Measurements from ENCODE around the gene PCID2.

Gene PCID2

DNA sequence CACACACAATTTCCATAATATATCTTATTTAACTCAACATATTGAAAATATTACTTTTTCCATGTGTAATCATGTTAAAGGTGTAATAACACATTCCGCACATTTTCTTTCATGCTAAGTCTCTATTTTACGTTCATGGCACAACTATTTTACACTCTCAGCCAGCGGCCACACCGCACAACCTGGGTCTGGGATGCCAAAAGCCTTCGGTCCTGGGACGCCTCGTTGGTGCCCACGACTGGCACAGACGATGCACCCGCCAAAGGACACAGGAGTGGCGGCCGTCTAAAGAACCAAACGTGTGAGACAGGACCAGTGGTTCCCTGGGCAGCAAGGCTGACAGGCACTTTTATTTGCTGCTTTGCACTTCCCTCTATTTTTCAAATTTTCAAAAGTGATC, 60.1 kb downstream of the PCID2 start:
- DNase-seq = no peak

- no peak for DNase-seq
These were observed 61.3 kb downstream of the PCID2 start for GRCh38 chr13:113147206-113147605.

GRCh38 chr13:113146750-113147149, 61.7 kb downstream of the PCID2 start:
- no peak for DNase-seq

GRCh38 chr13:113145911-113146598, 62.4 kb downstream of the PCID2 start:
- no peak for DNase-seq

GRCh38 chr13:113145496-113145895, 63.0 kb downstream of the PCID2 start:
- no peak for DNase-seq

DNA sequence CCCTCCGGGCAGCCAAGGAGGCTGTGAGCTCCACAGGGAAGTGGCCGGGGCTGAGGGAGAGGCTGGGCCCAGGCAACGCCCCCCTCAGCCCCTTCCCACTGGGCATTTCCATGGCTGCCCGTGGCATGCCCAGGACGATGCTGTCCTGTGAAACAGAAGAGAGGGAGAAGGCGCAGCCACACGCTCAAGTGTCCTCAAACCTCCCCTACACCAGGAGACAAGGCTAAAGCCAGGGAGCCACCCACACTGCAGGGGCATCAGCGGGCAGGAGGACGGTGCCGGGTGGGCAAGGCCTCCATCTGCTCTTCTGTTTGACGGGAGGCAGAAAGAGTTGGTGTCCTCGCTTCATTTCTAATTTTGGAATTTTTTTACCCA, 64.2 kb downstream of the PCID2 start:
- DNase-seq = no peak

DNA sequence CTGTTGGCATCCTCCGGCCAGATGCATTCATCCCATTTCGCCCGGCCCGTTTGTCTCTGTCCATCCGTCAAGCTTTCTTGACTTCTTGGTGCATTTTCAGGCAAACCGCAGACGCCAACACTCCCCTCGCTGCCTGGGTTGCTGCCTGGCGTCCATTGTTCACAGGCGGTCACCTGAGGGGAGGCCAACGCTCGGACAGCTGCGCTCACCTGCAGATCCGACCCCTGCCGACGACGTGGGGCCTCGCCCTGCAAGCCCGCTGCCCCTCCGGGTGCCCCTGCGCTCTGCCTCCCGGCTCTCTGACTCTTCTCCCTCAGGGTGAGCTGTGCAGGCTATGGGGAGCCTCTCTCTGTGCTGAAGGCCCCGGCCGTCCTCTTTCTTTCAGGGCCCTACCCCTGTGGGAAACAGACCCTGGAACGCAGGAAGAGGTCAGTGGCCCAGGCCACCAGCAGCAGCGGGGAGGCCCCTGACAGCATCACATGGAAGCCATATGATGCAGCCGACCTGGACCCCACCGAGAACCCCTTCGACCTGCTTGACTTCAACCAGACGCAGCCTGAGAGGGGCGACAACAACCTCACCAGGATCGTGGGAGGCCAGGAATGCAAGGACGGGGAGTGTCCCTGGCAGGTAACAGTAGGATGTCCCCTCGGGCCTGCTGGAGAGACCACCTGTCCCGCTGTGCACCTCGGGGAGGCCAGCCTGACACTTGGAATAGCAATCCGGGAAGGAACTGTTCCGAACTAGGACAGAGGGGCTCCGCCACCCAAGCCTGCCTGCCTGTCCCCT, 64.8 kb downstream of the PCID2 start:
- DNase-seq = no peak

GRCh38 chr13:113142876-113143275, 65.6 kb downstream of the PCID2 start:
- no peak for DNase-seq

DNA sequence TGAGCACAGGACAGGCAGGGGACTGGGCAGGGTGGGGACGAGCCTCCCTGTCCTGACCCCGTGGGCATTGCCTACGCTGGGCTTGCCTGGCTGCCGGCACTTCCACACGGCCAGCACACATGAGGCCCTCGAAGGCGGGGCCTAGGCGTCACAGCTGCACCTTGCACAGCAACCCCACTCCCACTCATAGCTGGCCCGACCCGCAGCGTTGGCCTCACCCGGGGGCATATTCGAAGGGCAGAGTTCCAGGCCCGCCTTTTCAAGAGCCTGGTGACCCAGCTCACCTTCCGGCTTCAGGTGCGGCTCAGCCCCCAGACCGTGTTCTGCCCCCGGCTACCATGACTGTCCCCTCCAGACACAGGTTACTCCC, 66.9 kb downstream of the PCID2 start:
- no peak for DNase-seq

- DNase-seq = no peak
These were observed 67.5 kb downstream of the PCID2 start for GRCh38 chr13:113140677-113141600.

- DNase-seq = no peak
These were observed 68.9 kb downstream of the PCID2 start for GRCh38 chr13:113139577-113139976.

DNA sequence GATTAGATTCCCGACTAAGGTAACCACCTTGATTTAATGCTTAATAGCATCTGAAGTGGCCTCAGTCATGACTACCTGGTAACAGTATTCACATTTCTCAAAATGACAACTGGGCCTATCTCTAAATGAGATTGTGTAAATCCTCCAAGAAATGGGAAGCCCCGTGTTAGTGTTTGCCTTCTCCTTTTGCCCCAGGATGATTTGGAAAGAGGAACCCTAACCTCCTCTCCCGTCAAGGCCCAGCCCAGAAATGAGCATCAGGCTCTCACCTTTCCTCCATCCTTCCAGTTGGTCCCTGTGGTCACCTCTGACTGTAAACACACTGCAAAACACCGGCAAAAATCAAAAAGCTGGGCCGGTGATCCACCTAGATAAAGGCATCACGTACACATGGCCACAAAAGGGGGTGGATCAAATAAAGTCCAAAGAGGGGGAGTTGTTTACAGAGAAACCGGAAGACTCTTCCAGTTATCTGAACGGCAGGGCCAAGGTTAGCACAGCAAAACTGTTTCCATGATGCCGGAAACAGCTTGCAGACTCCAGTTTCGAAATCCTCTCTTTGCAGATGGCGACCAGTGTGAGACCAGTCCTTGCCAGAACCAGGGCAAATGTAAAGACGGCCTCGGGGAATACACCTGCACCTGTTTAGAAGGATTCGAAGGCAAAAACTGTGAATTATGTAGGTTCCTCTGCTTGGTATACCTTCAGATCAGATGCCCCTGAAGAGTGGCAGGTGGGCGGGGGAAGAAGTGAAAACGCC, 69.5 kb downstream of the PCID2 start:
- no peak for DNase-seq

GRCh38 chr13:113137691-113138298, 70.7 kb downstream of the PCID2 start:
- no peak for DNase-seq

DNA sequence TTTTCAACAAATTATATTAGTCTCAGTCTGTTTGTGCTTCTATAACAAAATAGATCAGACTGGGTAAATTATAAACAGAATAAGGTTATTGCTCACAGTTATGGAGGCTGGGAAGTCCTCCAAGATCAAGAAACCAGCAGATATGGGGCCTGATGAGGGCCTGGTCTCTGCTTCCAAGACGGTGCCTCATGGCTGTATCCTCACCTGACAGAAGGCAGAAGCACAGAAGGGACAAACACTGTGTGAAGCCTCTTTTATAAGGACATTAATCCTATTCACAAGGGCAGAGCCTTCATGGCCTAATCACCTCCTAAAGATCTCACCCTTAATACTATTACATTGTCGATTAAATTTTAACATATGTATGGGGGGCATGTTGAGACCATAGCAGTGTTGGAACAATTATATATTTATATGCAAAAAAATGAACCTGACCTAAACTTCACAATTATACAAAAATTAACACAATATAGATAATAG, 73.1 kb downstream of the PCID2 start:
- DNase-seq = no peak

- DNase-seq = no peak
These were observed 78.3 kb downstream of the PCID2 start for GRCh38 chr13:113129921-113130750.

- DNase-seq = no peak
These were observed 79.0 kb downstream of the PCID2 start for GRCh38 chr13:113129480-113129879.

All from stimulated activated CD4-positive, alpha-beta T cell treated with anti-CD3 and anti-CD28 coated beads, Interleukin-2, amount 100 ng/mL, for 48 hours (primary cell).